ENCODE data around the gene RIOK2.

The RIOK2 gene

DNA sequence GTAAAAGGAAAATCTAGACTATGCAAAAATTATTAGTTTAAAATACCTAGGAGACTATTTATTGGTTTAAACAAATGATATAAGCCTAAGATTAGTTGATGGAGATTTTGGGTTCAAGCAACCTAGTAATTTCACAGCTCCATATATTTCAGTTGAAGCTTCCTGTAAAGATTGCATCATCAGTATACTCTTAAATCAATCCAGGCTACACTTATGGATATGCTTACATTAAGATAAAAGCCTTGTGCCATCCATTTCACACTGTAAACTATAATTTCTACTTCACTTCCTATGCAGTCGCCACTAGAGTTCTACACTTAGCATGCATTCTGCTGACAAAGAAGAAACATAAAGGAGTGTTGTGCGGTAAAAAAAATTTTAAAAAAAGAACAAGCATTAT is 33.3 kb downstream of the RIOK2 start:
- no peaks in the 10 kb centered on the region for H3K9me2 ChIP-seq (ENCODE audit: low read depth, low read length)
- H3K9ac ChIP-seq (ENCODE audit: low read length), result no peak overlapping the region
- H3K4me1 ChIP-seq (ENCODE audit: insufficient read depth, low read length, severe bottlenecking), result no peaks in the 10 kb centered on the region
- H3K27ac ChIP-seq (ENCODE audit: low read depth, low read length, poor library complexity, severe bottlenecking), result no peak overlapping the region
- no peaks in the 10 kb centered on the region for H4K20me1 ChIP-seq (ENCODE audit: insufficient read depth, low read length)
- H3K4me2 ChIP-seq (ENCODE audit: low read length), result no peak overlapping the region
- no peaks in the 10 kb centered on the region for H3F3A ChIP-seq (ENCODE audit: insufficient read depth, low read length)
- no peaks in the 10 kb centered on the region for H3K36me3 ChIP-seq (ENCODE audit: insufficient read depth, low read length)
- no peak overlapping the region for H2AFZ ChIP-seq (ENCODE audit: low read length)
- H3K27me3 ChIP-seq (ENCODE audit: insufficient read depth, low read length), result no peaks in the 10 kb centered on the region
- no peaks in the 10 kb centered on the region for H3K79me2 ChIP-seq (ENCODE audit: insufficient read depth, low read length)
- no peaks in the 10 kb centered on the region for H3K9me3 ChIP-seq (ENCODE audit: low read length)
- no peak for TF ChIP-seq CTCF (IDR thresholded peaks at IDR 0.05; ENCODE audit: low read length)
- TF ChIP-seq EZH2 (IDR thresholded peaks at IDR 0.05; ENCODE audit: borderline replicate concordance, low read length), result no peak
- H3K4me3 ChIP-seq (ENCODE audit: low read depth, low read length, poor library complexity, severe bottlenecking), result no peak overlapping the region

- H3K4me3 ChIP-seq (ENCODE audit: low read depth, low read length, poor library complexity, severe bottlenecking), result no peak overlapping the region
- H3F3A ChIP-seq (ENCODE audit: insufficient read depth, low read length), result no peaks in the 10 kb centered on the region
- H3K27ac ChIP-seq (ENCODE audit: low read depth, low read length, poor library complexity, severe bottlenecking), result no peak overlapping the region
- H3K79me2 ChIP-seq (ENCODE audit: insufficient read depth, low read length), result no peaks in the 10 kb centered on the region
- no peak overlapping the region for H3K9ac ChIP-seq (ENCODE audit: low read length)
- no peaks in the 10 kb centered on the region for H3K9me2 ChIP-seq (ENCODE audit: low read depth, low read length)
- no peaks in the 10 kb centered on the region for H3K36me3 ChIP-seq (ENCODE audit: insufficient read depth, low read length)
- no peaks in the 10 kb centered on the region for H3K9me3 ChIP-seq (ENCODE audit: low read length)
- H4K20me1 ChIP-seq (ENCODE audit: insufficient read depth, low read length), result no peaks in the 10 kb centered on the region
- no peak overlapping the region for H3K4me2 ChIP-seq (ENCODE audit: low read length)
- H2AFZ ChIP-seq (ENCODE audit: low read length), result no peak overlapping the region
- no peaks in the 10 kb centered on the region for H3K4me1 ChIP-seq (ENCODE audit: insufficient read depth, low read length, severe bottlenecking)
- H3K27me3 ChIP-seq (ENCODE audit: insufficient read depth, low read length), result no peaks in the 10 kb centered on the region
- TF ChIP-seq EZH2 (IDR thresholded peaks at IDR 0.05; ENCODE audit: borderline replicate concordance, low read length), result no peak
- TF ChIP-seq CTCF (IDR thresholded peaks at IDR 0.05; ENCODE audit: low read length), result no peak
These were observed 34.8 kb downstream of the RIOK2 start for GRCh38 chr5:97148288-97148687.

GRCh38 chr5:97143704-97144103 is 39.3 kb downstream of the RIOK2 start:
- H3K9ac ChIP-seq (ENCODE audit: low read length), result no peak overlapping the region
- no peaks in the 10 kb centered on the region for H3K9me3 ChIP-seq (ENCODE audit: low read length)
- H3K9me2 ChIP-seq (ENCODE audit: low read depth, low read length), result no peaks in the 10 kb centered on the region
- no peaks in the 10 kb centered on the region for H3K79me2 ChIP-seq (ENCODE audit: insufficient read depth, low read length)
- no peak overlapping the region for H2AFZ ChIP-seq (ENCODE audit: low read length)
- no peaks in the 10 kb centered on the region for H3K36me3 ChIP-seq (ENCODE audit: insufficient read depth, low read length)
- H3F3A ChIP-seq (ENCODE audit: insufficient read depth, low read length), result no peaks in the 10 kb centered on the region
- no peaks in the 10 kb centered on the region for H3K27me3 ChIP-seq (ENCODE audit: insufficient read depth, low read length)
- H3K27ac ChIP-seq (ENCODE audit: low read depth, low read length, poor library complexity, severe bottlenecking), result no peak overlapping the region
- H3K4me2 ChIP-seq (ENCODE audit: low read length), result no peak overlapping the region
- H3K4me3 ChIP-seq (ENCODE audit: low read depth, low read length, poor library complexity, severe bottlenecking), result no peak overlapping the region
- no peaks in the 10 kb centered on the region for H4K20me1 ChIP-seq (ENCODE audit: insufficient read depth, low read length)
- no peaks in the 10 kb centered on the region for H3K4me1 ChIP-seq (ENCODE audit: insufficient read depth, low read length, severe bottlenecking)
- TF ChIP-seq CTCF (IDR thresholded peaks at IDR 0.05; ENCODE audit: low read length), result no peak
- no peak for TF ChIP-seq EZH2 (IDR thresholded peaks at IDR 0.05; ENCODE audit: borderline replicate concordance, low read length)

Measured in OCI-LY1 (cell line).